Stomach smooth muscle (tissue), 2 donors: ENCODE measurements around the gene RPL7A.
"Not testable (repeated sequence)": the region's sequence is repeated elsewhere in the genome, so short reads cannot be mapped to it uniquely, and the experiment has no call there.

ENCODE experiments used
- H3K27ac ChIP-seq: one replicate; pipeline ENCODE4 v1.7.0; 2013; ENCODE audit warnings: mild to moderate bottlenecking, low read length, inconsistent platforms
- H3K27me3 ChIP-seq, 2 donors: one replicate each; pipeline ENCODE4 v1.7.0; 2013; ENCODE audit warnings: low read length in 2 of 2; ENCODE audit not compliant: insufficient read depth in 2 of 2, control insufficient read depth in 1 of 2
- H3K36me3 ChIP-seq, 2 donors: one replicate each; pipeline ENCODE4 v1.7.0; 2013; ENCODE audit warnings: low read length in 2 of 2; ENCODE audit not compliant: control insufficient read depth in 2 of 2, insufficient read depth in 2 of 2
- H3K4me1 ChIP-seq: one replicate; pipeline ENCODE4 v1.7.0; 2013; ENCODE audit warnings: low read length; ENCODE audit not compliant: control insufficient read depth, insufficient read depth
- H3K4me3 ChIP-seq, 2 donors: one replicate each; pipeline ENCODE4 v1.7.0; 2013; ENCODE audit warnings: low read length in 2 of 2
- H3K9ac ChIP-seq, 2 donors: one replicate each; pipeline ENCODE4 v1.7.0; 2013; ENCODE audit warnings: low read length in 2 of 2, mild to moderate bottlenecking in 1 of 2
- H3K9me3 ChIP-seq, 2 donors: one replicate each; pipeline ENCODE4 v1.7.0; 2013; ENCODE audit warnings: low read length in 2 of 2; ENCODE audit not compliant: control insufficient read depth in 2 of 2
- donor health status: healthy.
- donor health status: Pancreatic carcinoma.

The RPL7A gene

GRCh38 chr9:133369933-133370332, 21.9 kb downstream of the RPL7A start:
- Histone ChIP-seq H3K4me1 (peaks cover 58% of the 10 kb centered on the region), H3K9me3 (no peaks in the 10 kb centered on the region), H3K4me3 (no peak overlapping the region), H3K36me3 (peaks cover 32 to 39% of the 10 kb centered on the region in 2 donors), H3K27me3 (no peaks in the 10 kb centered on the region), H3K27ac (no peak overlapping the region), H3K9ac (no peak overlapping the region)

- no peaks in the 10 kb centered on the region for H3K9me3 ChIP-seq
- H3K4me3 ChIP-seq: no peak overlapping the region
- H3K27me3 ChIP-seq: no peaks in the 10 kb centered on the region
- no peak overlapping the region for H3K27ac ChIP-seq
- H3K36me3 ChIP-seq: peaks cover 24 to 33% of the 10 kb centered on the region in 2 donors
- H3K4me1 ChIP-seq: peaks cover 60% of the 10 kb centered on the region
- peak overlapping the region in 1 of 2 donors; percentile 36 for H3K9ac ChIP-seq
Observed at GRCh38 chr9:133370685-133371084, 22.7 kb downstream of the RPL7A start.

GRCh38 chr9:133371261-133371711, 23.3 kb downstream of the RPL7A start:
- Histone ChIP-seq H3K27ac (no peak overlapping the region), H3K4me3 (no peak overlapping the region), H3K36me3 (peaks cover 18 to 27% of the 10 kb centered on the region in 2 donors), H3K4me1 (peaks cover 60% of the 10 kb centered on the region), H3K9me3 (no peaks in the 10 kb centered on the region), H3K27me3 (no peaks in the 10 kb centered on the region), H3K9ac (peak overlapping the region in 1 of 2 donors; percentile 36)

- no peaks in the 10 kb centered on the region for H3K9me3 ChIP-seq
- H3K27ac ChIP-seq: no peak overlapping the region
- H3K4me1 ChIP-seq: peaks cover 66% of the 10 kb centered on the region
- H3K36me3 ChIP-seq: peaks cover 12 to 18% of the 10 kb centered on the region in 2 donors
- peak overlapping the region; percentile 23 to 36 for H3K9ac ChIP-seq
- H3K27me3 ChIP-seq: no peaks in the 10 kb centered on the region
- no peak overlapping the region for H3K4me3 ChIP-seq
Observed at GRCh38 chr9:133372144-133372543, 24.1 kb downstream of the RPL7A start.

GRCh38 chr9:133374612-133375115, 26.6 kb downstream of the RPL7A start:
- Histone ChIP-seq H3K4me1 (peaks cover 49% of the 10 kb centered on the region), H3K4me3 (peak overlapping the region; percentile 82 to 84), H3K36me3 (peaks cover 11 to 14% of the 10 kb centered on the region in 2 donors), H3K9ac (peak overlapping the region; percentile 86 to 89), H3K27me3 (no peaks in the 10 kb centered on the region), H3K27ac (peak overlapping the region; percentile 62), H3K9me3 (peaks cover 0 to 4% of the 10 kb centered on the region in 2 donors)

- Histone ChIP-seq H3K36me3 (peaks cover 8 to 10% of the 10 kb centered on the region in 2 donors), H3K9ac (peak overlapping the region; percentile 86 to 89), H3K9me3 (peaks cover 0 to 4% of the 10 kb centered on the region in 2 donors), H3K4me3 (peak overlapping the region; percentile 82 to 84), H3K27me3 (no peaks in the 10 kb centered on the region), H3K27ac (peak overlapping the region; percentile 62), H3K4me1 (peaks cover 44% of the 10 kb centered on the region)
Observed at GRCh38 chr9:133375116-133375723, 27.2 kb downstream of the RPL7A start.

GRCh38 chr9:133375724-133376654, 28.0 kb downstream of the RPL7A start, which contains the start of the genes STKLD1 and SURF4:
TSS of gene STKLD1 (plus strand) at chr9:133376366. CDS start at chr9:133376474, 108 bp downstream.
TSS of gene SURF4 (minus strand) at chr9:133376060. CDS start at chr9:133375969, 91 bp downstream.
- H3K9me3 ChIP-seq: peaks cover 0 to 4% of the 10 kb centered on the region in 2 donors

GRCh38 chr9:133377280-133377679, 29.3 kb downstream of the RPL7A start:
- H3K4me1 ChIP-seq: peaks cover 25% of the 10 kb centered on the region
- not testable (repeated sequence) for H3K27me3 ChIP-seq, H3K9me3 ChIP-seq, H3K27ac ChIP-seq, H3K36me3 ChIP-seq, H3K9ac ChIP-seq, H3K4me3 ChIP-seq

More at GRCh38 chr9:133375724-133376654, 28.0 kb downstream of the RPL7A start, which contains the start of the genes STKLD1 and SURF4:
- H3K27me3 ChIP-seq: no peaks in the 10 kb centered on the region
- peak within 1 kb of the TSS; percentile 82 to 84 for H3K4me3 ChIP-seq
- H3K9ac ChIP-seq: peak within 1 kb of the TSS; percentile 86 to 89
- peak within 1 kb of the TSS; percentile 62 for H3K27ac ChIP-seq
- peaks cover 5 to 7% of the 10 kb centered on the region in 2 donors for H3K36me3 ChIP-seq
- H3K4me1 ChIP-seq: peaks cover 38% of the 10 kb centered on the region

GRCh38 chr9:133377721-133378216, 29.8 kb downstream of the RPL7A start:
- Histone ChIP-seq H3K9ac (no peak overlapping the region), H3K9me3 (peaks cover 0 to 4% of the 10 kb centered on the region in 2 donors), H3K27ac (no peak overlapping the region), H3K36me3 (peaks cover under 1 to 3% of the 10 kb centered on the region in 2 donors), H3K4me1 (peaks cover 21% of the 10 kb centered on the region), H3K4me3 (no peak overlapping the region), H3K27me3 (no peaks in the 10 kb centered on the region)

GRCh38 chr9:133378408-133378962, 30.5 kb downstream of the RPL7A start:
- Histone ChIP-seq H3K36me3 (no peaks in the 10 kb centered on the region), H3K27ac (no peak overlapping the region)

More at GRCh38 chr9:133378408-133378962, 30.5 kb downstream of the RPL7A start:
- Histone ChIP-seq H3K4me1 (peaks cover 15% of the 10 kb centered on the region), H3K4me3 (no peak overlapping the region), H3K27me3 (no peaks in the 10 kb centered on the region), H3K9ac (no peak overlapping the region), H3K9me3 (peaks cover 0 to 4% of the 10 kb centered on the region in 2 donors)
